GM12878 (cell line): ENCODE data around the gene CNTN4. TPM values are rescaled to one million over a fixed set of nuclear protein-coding genes. Genes with fewer than 3 reads are reported as not detected.

Experiments used
- ATAC-seq: fragments of 200-7000 bp; cut with Tn5 transposase; 3 replicates; pipeline ENCODE4 v1.9.1; 2020; ENCODE audit warnings: mild to moderate bottlenecking, moderate library complexity
- BruUV-seq: library from RNA; stranded (reverse); fragments of 400-500 nt; replicated peaks from 2 replicates; lab custom pipeline; 2021; lab: Mats Ljungman, UMichigan
- CTCF ChIA-PET: fragments of 300-600 bp; sonication (Branson Sonifier 250); formaldehyde crosslinking; extraction: SDS; loops from one replicate; lab custom pipeline; 2021; ENCODE audit warnings: inconsistent platforms; lab: Yijun Ruan, JAX
- POLR2A ChIA-PET: fragments of 350-600 bp; formaldehyde crosslinking; extraction: SDS; loops from one replicate; lab custom pipeline; 2021; ENCODE audit warnings: inconsistent platforms; lab: Charles Lee
- RAD21 ChIA-PET: fragments of 300-600 bp; sonication (Branson Sonifier 250); formaldehyde crosslinking; loops from one replicate; lab custom pipeline; 2023; ENCODE audit warnings: antibody characterized with exemption; ENCODE audit not compliant: unreplicated experiment; lab: Charles Lee
- SMC1A ChIA-PET: fragments of 300-600 bp; sonication (Branson Sonifier 250); formaldehyde crosslinking; loops from one replicate; lab custom pipeline; 2023; ENCODE audit not compliant: unreplicated experiment, uncharacterized antibody; lab: Charles Lee
- DNase-seq: peaks from one replicate; pipeline ENCODE4 v3.0.0-alpha.2; 2011; ENCODE audit warnings: low read depth, low spot score
- FAIRE-seq: peaks from 3 replicates; lab custom pipeline; 2011; peaks lifted over from hg19 to GRCh38; lab: Jason Lieb, UNC
- H2AFZ ChIP-seq: 2 replicates; pipeline ENCODE4 v1.6.0; 2011; ENCODE audit warnings: low read depth, low read length, control low read depth; ENCODE audit not compliant: control insufficient read depth
- H3K27ac ChIP-seq: 2 replicates; pipeline ENCODE4 v1.5.1; 2011; ENCODE audit warnings: control low read depth; ENCODE audit not compliant: control insufficient read depth, insufficient read depth
- H3K27me3 ChIP-seq, 2 experiments: replicated peaks in 1 of 2; 2 replicates each; pipeline versions ENCODE4 v1.6.0 to v1.6.1; 2011; ENCODE audit warnings: low read length in 1 of 2; ENCODE audit not compliant: control insufficient read depth in 2 of 2, insufficient read depth in 2 of 2
- H3K36me3 ChIP-seq, 2 experiments: 2 replicates each; pipeline ENCODE4 v1.5.1; 2011; ENCODE audit warnings: low read length in 1 of 2; ENCODE audit not compliant: control insufficient read depth in 2 of 2, insufficient read depth in 2 of 2
- H3K4me1 ChIP-seq: 2 replicates; pipeline ENCODE4 v1.6.1; 2011; ENCODE audit warnings: mild to moderate bottlenecking, low read length, moderate library complexity, mixed read lengths; ENCODE audit not compliant: control insufficient read depth, insufficient read depth
- H3K4me2 ChIP-seq: 2 replicates; pipeline ENCODE4 v1.6.0; 2011; ENCODE audit warnings: control low read depth; ENCODE audit not compliant: control insufficient read depth, insufficient read depth
- H3K4me3 ChIP-seq: fragments of 200-600 bp; sonication (generic); 2 replicates; pipeline ENCODE4 v1.5.1; 2016
- H3K79me2 ChIP-seq: 2 replicates; pipeline ENCODE4 v1.6.0; 2011; ENCODE audit warnings: low read length; ENCODE audit not compliant: control insufficient read depth, insufficient read depth
- H3K9ac ChIP-seq: 2 replicates; pipeline ENCODE4 v1.8.0; 2011; ENCODE audit warnings: low read length, control low read depth, mixed read lengths; ENCODE audit not compliant: control insufficient read depth, insufficient read depth
- H3K9me3 ChIP-seq: replicated peaks from 3 replicates; pipeline ENCODE4 v1.5.1; 2011; ENCODE audit warnings: mild to moderate bottlenecking, low read length; ENCODE audit not compliant: control insufficient read depth, insufficient read depth
- H4K20me1 ChIP-seq: 2 replicates; pipeline ENCODE4 v1.6.0; 2011; ENCODE audit not compliant: control insufficient read depth, insufficient read depth
- IKZF2 ChIP-seq, 2 experiments: fragments of 450-650 bp; IDR thresholded peaks; 2 replicates each; pipeline ENCODE4 v1.6.1; 2017; ENCODE audit warnings: mild to moderate bottlenecking in 2 of 2, moderate library complexity in 2 of 2
- JUND ChIP-seq: IDR thresholded peaks from 2 replicates; pipeline ENCODE4 v1.6.1; 2012; ENCODE audit warnings: low read depth, mild to moderate bottlenecking, low read length, improper control_type of control experiment, moderate library complexity
- MYC ChIP-seq: IDR thresholded peaks from 2 replicates; pipeline ENCODE4 v1.6.1; 2011; ENCODE audit warnings: mild to moderate bottlenecking, low read length, moderate library complexity, inconsistent platforms; ENCODE audit not compliant: insufficient read depth, insufficient replicate concordance, insufficient read length, severe bottlenecking
- RAD51 ChIP-seq: fragments of 450-650 bp; IDR thresholded peaks from 2 replicates; pipeline ENCODE4 v1.6.1; 2016; ENCODE audit warnings: moderate library complexity, mild to moderate bottlenecking, inconsistent platforms
- SMARCA5 ChIP-seq: fragments of 450-650 bp; IDR thresholded peaks from 2 replicates; pipeline ENCODE4 v1.6.1; 2017; ENCODE audit warnings: mild to moderate bottlenecking
- ZNF217 ChIP-seq: fragments of 450-650 bp; IDR thresholded peaks from 2 replicates; pipeline ENCODE4 v1.6.1; 2017; ENCODE audit warnings: antibody characterized with exemption, mild to moderate bottlenecking
- WGBS: methylation state at CpG from one replicate; pipeline ENCODE4 v1.1.6; 2016; ENCODE audit warnings: low lambda C conversion rate; ENCODE audit not compliant: insufficient replicate concordance, insufficient coverage; ENCODE audit errors: missing lambda C conversion rate; 5-methylcytosine and 5-hydroxymethylcytosine counted together
- in situ Hi-C: fragments of 300-500 bp; cut with MboI; formaldehyde crosslinking; loops from 9 replicates; pipeline ENCODE4 v1.14.3; 2018; ENCODE audit warnings: mixed read lengths
- intact Hi-C: fragments of 100-400 bp; cut with micrococcal nuclease; formaldehyde crosslinking; loops from one replicate; pipeline ENCODE4 v1.14.2; 2022; ENCODE audit not compliant: unreplicated experiment
- polyA plus RNA-seq, 11 experiments: library from polyadenylated mRNA; depleted of rRNA in 4 of 11; unstranded in 6 of 11; stranded (reverse) in 5 of 11; fragments of >200 nt; fragmentation: Nextera tagmentation in 4 of 11; fragmentation: Illumina TruSeq in 1 of 11; extraction: Ambion mirVana in 4 of 11; extraction: Trizol in 1 of 11; gene quantifications; 1 replicate in 1 of 11; 2 replicates in 10 of 11; pipeline versions ENCODE4 v1.2.1 to v1.2.3, GENCODE V29; 2011 to 2016; ENCODE audit warnings: inconsistent platforms in 2 of 11, missing spikeins in 2 of 11, low read depth in 1 of 11
- total RNA-seq, 4 experiments: library from RNA; depleted of rRNA in 3 of 4; stranded (reverse); fragments of >200 nt in 3 of 4; fragmentation: Illumina TruSeq in 1 of 4; extraction: Trizol in 1 of 4; gene quantifications; 2 replicates each; pipeline versions ENCODE4 v1.2.1 to v1.2.3, GENCODE V29; 2013 to 2021
- TF ChIP-seq, protein P1 (sequence below): IDR thresholded peaks from 2 replicates; pipeline ENCODE4 v1.6.1; 2012; ENCODE audit warnings: low read depth, low read length, improper control_type of control experiment
- TF ChIP-seq, protein P2 (sequence below): IDR thresholded peaks from 2 replicates; pipeline ENCODE4 v1.6.1; 2011; ENCODE audit warnings: borderline replicate concordance, low read depth, mild to moderate bottlenecking, moderate library complexity, low read length; ENCODE audit not compliant: insufficient read depth, poor library complexity, severe bottlenecking
- TF ChIP-seq, protein P3 (sequence below): fragments of 450-650 bp; formaldehyde crosslinking; IDR thresholded peaks from 2 replicates; pipeline ENCODE4 v1.4.0; 2022; ENCODE audit warnings: mild to moderate bottlenecking, moderate library complexity
- TF ChIP-seq, protein P4 (sequence below): IDR thresholded peaks from 2 replicates; pipeline ENCODE4 v1.6.1; 2011; ENCODE audit warnings: borderline replicate concordance, low read depth, mild to moderate bottlenecking, moderate library complexity, mixed read lengths, low read length; ENCODE audit not compliant: insufficient read depth; ENCODE audit errors: extremely low read length

Gene CNTN4
- total and polyA plus RNA-seq, 10 of the 15 experiments (the other 5 are each of a cell fraction or from before 2014, with no cell fraction given) = 0.05 to 0.43 (median 0.15) TPM; not detected in 1

DNA sequence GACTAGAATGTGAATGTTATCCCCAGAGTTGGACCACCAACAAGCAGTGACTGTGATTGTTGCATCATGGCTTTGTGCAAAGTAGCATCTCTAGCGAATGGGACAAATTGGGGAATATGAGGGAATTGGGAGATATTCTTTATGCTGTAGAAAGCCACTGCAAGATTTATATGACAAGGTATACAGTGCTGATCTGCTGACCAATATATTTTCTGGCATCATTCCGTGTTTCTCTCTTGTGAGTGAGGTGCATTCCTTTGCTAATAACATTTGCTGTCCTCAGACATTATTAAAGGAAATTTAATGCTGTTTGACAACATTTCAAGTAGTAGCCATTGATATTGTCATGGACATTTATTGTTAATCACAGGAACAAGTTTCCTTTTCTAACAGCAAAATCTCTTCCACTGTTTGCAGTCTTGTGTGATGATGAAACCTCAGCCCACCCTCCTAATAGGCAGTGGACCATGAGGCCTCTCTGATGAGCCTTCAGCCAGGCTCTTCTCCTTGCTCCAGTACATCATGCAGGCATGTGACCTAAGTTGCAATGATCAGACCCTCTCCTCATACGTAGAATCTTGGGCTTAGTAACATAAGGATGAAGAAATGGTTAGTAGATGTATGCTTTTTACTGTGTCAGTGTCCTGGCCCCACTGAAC lies 16.1 kb downstream of the CNTN4 start:
- FAIRE-seq (no peak), DNase-seq (no peak), ATAC-seq (no peak)
- 0% methylated on average over 3 of the region's 3 CpGs for WGBS
- no peak overlapping the region for H3K9ac ChIP-seq
- SMC1A ChIA-PET = no interaction called here
- POLR2A ChIA-PET = no interaction called here
- no peaks in the 10 kb centered on the region for H4K20me1 ChIP-seq
- CTCF ChIA-PET = no interaction called here
- H3K79me2 ChIP-seq = no peaks in the 10 kb centered on the region
- no peak overlapping the region for H2AFZ ChIP-seq
- intact Hi-C loops (no loop called here), in situ Hi-C loops (no loop called here)
- H3K4me2 ChIP-seq = no peak overlapping the region
- no peaks in the 10 kb centered on the region for H3K27me3 ChIP-seq
- RAD21 ChIA-PET = no interaction called here
- TF ChIP-seq, protein P1, sequence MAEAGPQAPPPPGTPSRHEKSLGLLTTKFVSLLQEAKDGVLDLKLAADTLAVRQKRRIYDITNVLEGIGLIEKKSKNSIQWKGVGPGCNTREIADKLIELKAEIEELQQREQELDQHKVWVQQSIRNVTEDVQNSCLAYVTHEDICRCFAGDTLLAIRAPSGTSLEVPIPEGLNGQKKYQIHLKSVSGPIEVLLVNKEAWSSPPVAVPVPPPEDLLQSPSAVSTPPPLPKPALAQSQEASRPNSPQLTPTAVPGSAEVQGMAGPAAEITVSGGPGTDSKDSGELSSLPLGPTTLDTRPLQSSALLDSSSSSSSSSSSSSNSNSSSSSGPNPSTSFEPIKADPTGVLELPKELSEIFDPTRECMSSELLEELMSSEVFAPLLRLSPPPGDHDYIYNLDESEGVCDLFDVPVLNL = no peak
- TF ChIP-seq ZNF217 (no peak), MYC (no peak), JUND (no peak), RAD51 (no peak), IKZF2 (IDR thresholded peaks at IDR 0.05) (no peak)
- H3K4me3 ChIP-seq = no peak overlapping the region
- no peaks in the 10 kb centered on the region for H3K36me3 ChIP-seq
- BruUV-seq = no TSS peak
- H3K4me1 ChIP-seq = no peaks in the 10 kb centered on the region
- H3K9me3 ChIP-seq = no peaks in the 10 kb centered on the region
- H3K27ac ChIP-seq = no peak overlapping the region

DNA sequence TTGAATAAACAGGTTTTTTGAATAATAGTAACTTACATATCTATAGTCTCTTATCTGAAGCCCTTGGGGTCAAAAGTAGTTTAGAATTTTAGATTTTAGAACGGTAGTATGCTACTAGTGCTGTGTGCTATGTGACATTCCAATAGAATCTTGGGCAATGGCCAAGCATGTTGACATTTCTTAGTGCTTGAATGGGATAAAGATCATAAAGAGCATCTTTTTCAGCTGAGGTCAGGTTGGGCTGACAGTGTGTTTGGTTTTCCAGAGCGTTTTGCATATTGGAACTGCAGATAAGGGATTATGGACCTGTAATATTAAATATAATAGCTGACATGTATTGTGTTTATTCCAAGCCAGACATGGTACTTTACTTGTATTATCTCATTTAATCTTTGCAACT lies 32.1 kb downstream of the CNTN4 start:
- Histone ChIP-seq H3K4me1 (no peaks in the 10 kb centered on the region), H3K9me3 (no peaks in the 10 kb centered on the region), H3K27me3 (no peaks in the 10 kb centered on the region), H3K9ac (no peak overlapping the region), H4K20me1 (no peaks in the 10 kb centered on the region), H3K27ac (no peak overlapping the region), H3K79me2 (no peaks in the 10 kb centered on the region), H2AFZ (no peak overlapping the region), H3K4me2 (no peak overlapping the region), H3K4me3 (no peak overlapping the region), H3K36me3 (no peaks in the 10 kb centered on the region)
- DNase-seq (no peak), ATAC-seq (no peak), FAIRE-seq (no peak)
- SMC1A ChIA-PET = no interaction called here
- POLR2A ChIA-PET = no interaction called here
- in situ Hi-C loops = no loop called here
- RAD21 ChIA-PET = no interaction called here
- CTCF ChIA-PET = interaction anchor here (1.2 kb wide), 1 partner anchor 16 kb away, joined by 3 read pairs; no protein-coding TSS in a partner anchor
- 3% methylated on average over 2 of the region's 2 CpGs for WGBS
- BruUV-seq = no TSS peak
- intact Hi-C loops = no loop called here
- no peak for TF ChIP-seq SMARCA5
- TF ChIP-seq, protein P2, sequence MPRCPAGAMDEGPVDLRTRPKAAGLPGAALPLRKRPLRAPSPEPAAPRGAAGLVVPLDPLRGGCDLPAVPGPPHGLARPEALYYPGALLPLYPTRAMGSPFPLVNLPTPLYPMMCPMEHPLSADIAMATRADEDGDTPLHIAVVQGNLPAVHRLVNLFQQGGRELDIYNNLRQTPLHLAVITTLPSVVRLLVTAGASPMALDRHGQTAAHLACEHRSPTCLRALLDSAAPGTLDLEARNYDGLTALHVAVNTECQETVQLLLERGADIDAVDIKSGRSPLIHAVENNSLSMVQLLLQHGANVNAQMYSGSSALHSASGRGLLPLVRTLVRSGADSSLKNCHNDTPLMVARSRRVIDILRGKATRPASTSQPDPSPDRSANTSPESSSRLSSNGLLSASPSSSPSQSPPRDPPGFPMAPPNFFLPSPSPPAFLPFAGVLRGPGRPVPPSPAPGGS = no peak
- TF ChIP-seq, protein P3, sequence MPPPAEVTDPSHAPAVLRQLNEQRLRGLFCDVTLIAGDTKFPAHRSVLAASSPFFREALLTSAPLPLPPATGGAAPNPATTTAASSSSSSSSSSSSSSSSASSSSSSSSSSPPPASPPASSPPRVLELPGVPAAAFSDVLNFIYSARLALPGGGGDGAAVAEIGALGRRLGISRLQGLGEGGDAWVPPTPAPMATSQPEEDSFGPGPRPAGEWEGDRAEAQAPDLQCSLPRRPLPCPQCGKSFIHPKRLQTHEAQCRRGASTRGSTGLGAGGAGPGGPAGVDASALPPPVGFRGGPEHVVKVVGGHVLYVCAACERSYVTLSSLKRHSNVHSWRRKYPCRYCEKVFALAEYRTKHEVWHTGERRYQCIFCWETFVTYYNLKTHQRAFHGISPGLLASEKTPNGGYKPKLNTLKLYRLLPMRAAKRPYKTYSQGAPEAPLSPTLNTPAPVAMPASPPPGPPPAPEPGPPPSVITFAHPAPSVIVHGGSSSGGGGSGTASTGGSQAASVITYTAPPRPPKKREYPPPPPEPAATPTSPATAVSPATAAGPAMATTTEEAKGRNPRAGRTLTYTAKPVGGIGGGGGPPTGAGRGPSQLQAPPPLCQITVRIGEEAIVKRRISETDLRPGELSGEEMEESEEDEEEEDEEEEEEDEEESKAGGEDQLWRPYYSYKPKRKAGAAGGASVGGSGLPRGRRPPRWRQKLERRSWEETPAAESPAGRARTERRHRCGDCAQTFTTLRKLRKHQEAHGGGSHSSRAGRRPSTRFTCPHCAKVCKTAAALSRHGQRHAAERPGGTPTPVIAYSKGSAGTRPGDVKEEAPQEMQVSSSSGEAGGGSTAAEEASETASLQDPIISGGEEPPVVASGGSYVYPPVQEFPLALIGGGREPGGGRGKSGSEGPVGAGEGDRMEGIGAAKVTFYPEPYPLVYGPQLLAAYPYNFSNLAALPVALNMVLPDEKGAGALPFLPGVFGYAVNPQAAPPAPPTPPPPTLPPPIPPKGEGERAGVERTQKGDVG (CRISPR knock-in tag) = no peak
- TF ChIP-seq, protein P4, sequence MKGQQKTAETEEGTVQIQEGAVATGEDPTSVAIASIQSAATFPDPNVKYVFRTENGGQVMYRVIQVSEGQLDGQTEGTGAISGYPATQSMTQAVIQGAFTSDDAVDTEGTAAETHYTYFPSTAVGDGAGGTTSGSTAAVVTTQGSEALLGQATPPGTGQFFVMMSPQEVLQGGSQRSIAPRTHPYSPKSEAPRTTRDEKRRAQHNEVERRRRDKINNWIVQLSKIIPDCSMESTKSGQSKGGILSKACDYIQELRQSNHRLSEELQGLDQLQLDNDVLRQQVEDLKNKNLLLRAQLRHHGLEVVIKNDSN = no peak
